ENCODE measurements around the gene MAP7D1.

The MAP7D1 gene

GRCh38 chr1:36157115-36157903 lies 1.3 kb downstream of the MAP7D1 start:
- TF ChIP-seq POLR2AphosphoS5 (IDR thresholded peaks at IDR 0.05; ENCODE audit: low read depth, low read length) (no peak), FOXP2 (optimal IDR thresholded peaks at IDR 0.05; ENCODE audit: borderline replicate concordance, extremely low read depth, extremely low read length, insufficient read depth) (no peak), REST (IDR thresholded peaks at IDR 0.05; ENCODE audit: insufficient read depth in 1 of 2, low read depth in 2 of 2, low read length in 2 of 2) (no peak)

GRCh38 chr1:36157973-36158826 lies 2.2 kb downstream of the MAP7D1 start:
- no peak for TF ChIP-seq FOXP2 (optimal IDR thresholded peaks at IDR 0.05; ENCODE audit: borderline replicate concordance, extremely low read depth, extremely low read length, insufficient read depth)

- no peak for TF ChIP-seq FOXP2 (optimal IDR thresholded peaks at IDR 0.05; ENCODE audit: borderline replicate concordance, extremely low read depth, extremely low read length, insufficient read depth)
- TF ChIP-seq REST (IDR thresholded peaks at IDR 0.05; ENCODE audit: insufficient read depth in 1 of 2, low read depth in 2 of 2, low read length in 2 of 2) = no peak
- TF ChIP-seq SIN3A (IDR thresholded peaks at IDR 0.05; ENCODE audit: borderline replicate concordance, insufficient read depth, low read length) = no peak
- no peak for TF ChIP-seq POLR2AphosphoS5 (IDR thresholded peaks at IDR 0.05; ENCODE audit: low read depth, low read length)
- TF ChIP-seq TAF1 (IDR thresholded peaks at IDR 0.05; ENCODE audit: borderline replicate concordance, insufficient read depth, low read length) = no peak
Observed at GRCh38 chr1:36159614-36160387, 3.8 kb downstream of the MAP7D1 start.

DNA sequence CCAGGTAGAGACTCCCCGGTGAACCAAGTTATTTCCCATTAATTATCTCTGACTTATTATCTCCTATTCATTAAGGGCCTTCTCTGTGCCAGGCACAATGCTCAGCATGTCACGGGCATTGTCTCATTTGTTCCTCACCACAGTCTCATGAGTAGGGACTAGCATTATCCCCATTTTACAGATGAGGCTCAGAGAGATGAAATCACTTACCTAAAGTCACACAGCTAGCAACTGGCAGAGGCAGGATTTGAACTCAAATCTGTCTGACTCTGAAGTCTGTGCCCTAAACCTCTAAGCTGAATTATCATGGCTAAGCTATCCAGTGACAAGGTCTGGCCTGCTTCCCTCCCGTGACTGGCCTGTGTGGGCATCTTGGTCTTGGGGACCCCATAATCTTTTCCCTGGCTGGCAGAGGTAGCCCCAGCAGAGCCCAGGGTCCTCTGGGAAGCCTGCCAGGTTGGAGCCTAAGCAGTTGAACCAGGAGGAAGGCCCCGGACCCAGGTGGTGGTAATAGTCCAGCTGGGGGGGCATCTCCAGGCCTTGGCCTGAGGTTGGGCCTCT lies 4.5 kb downstream of the MAP7D1 start:
- no peak for TF ChIP-seq FOXP2 (optimal IDR thresholded peaks at IDR 0.05; ENCODE audit: borderline replicate concordance, extremely low read depth, extremely low read length, insufficient read depth)
- TF ChIP-seq POLR2AphosphoS5 (IDR thresholded peaks at IDR 0.05; ENCODE audit: low read depth, low read length) = no peak
- TF ChIP-seq SIN3A (IDR thresholded peaks at IDR 0.05; ENCODE audit: borderline replicate concordance, insufficient read depth, low read length) = no peak
- TF ChIP-seq REST (IDR thresholded peaks at IDR 0.05; ENCODE audit: insufficient read depth in 1 of 2, low read depth in 2 of 2, low read length in 2 of 2) = no peak
- no peak for TF ChIP-seq TAF1 (IDR thresholded peaks at IDR 0.05; ENCODE audit: borderline replicate concordance, insufficient read depth, low read length)

DNA sequence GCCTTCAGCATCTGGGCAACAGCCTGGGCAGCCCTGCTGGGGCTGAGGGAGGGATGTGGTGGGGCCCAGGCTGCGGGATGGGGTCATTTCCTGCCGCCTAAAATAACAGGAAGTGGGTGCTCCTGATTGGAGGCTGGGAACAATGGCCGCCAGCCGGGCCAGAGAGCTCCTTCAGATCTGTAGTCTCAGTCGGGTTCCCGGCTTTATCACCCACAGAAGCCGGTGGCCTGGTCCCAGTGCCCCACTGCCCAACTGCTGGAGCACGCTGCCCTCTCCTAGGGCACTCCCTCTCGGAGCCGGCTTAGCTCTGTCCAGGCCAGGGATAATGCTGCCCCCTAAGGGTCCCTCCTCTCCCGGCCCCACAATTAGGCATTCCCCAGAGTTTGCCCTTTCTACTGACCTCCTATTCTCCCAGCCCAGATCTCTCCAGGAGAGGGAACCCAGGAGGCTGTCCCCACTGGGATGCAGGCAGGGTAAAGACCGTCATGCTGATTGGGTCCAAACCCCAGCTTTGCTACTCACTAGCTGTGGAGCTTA lies 5.1 kb downstream of the MAP7D1 start:
- TF ChIP-seq TAF1 (IDR thresholded peaks at IDR 0.05; ENCODE audit: borderline replicate concordance, insufficient read depth, low read length) (no peak), FOXP2 (optimal IDR thresholded peaks at IDR 0.05; ENCODE audit: borderline replicate concordance, extremely low read depth, extremely low read length, insufficient read depth) (peak; percentile 65)

Data from PFSK-1 (cell line).